Limb (tissue), 2 donors: Measurements from ENCODE around the gene DYNLT4.
"Not testable (repeated sequence)": the region's sequence is repeated elsewhere in the genome, so short reads cannot be mapped to it uniquely, and the experiment has no call there.

Experiments
- DNase-seq, 2 donors: peaks; one replicate each; pipeline ENCODE4 v3.0.0-alpha.2; 2016; ENCODE audit errors: extremely low spot score in 2 of 2

DYNLT4 gene

DNA sequence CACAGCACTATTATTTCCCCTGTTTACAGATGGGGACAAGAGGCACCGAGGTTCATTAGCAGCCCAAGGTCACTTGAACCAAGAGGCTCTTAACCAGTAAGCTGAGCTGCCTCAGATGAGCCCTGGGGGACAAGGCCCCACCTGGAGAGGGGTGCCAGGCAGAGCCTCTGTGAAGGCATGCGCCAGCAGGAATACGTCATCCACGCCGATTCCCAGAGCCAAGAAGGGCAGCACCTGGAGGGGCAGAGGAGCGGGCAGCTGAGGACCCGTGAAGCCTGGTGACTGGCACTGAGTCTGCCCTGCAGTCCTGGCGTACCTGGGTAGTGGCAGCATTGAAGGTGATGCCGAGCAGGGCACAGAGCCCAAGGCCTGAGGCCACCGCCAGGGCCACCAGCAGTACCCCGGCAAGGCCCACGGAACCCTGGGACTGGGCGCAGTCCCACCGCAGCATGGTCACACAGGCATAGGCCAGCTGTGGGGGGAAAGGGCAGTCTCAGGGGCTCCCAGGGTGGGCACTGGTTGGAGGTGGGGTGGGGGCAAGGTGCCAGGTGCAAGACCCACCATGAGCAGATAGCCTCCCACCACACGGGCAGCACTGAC, 21.8 kb upstream of the DYNLT4 start:
- DNase-seq = no peak

GRCh38 chr1:44828003-44828651, 21.0 kb upstream of the DYNLT4 start:
- no peak for DNase-seq

- DNase-seq = no peak
Observed at GRCh38 chr1:44827197-44828002, 20.2 kb upstream of the DYNLT4 start.

GRCh38 chr1:44826375-44827196, 19.4 kb upstream of the DYNLT4 start:
- no peak for DNase-seq

DNA sequence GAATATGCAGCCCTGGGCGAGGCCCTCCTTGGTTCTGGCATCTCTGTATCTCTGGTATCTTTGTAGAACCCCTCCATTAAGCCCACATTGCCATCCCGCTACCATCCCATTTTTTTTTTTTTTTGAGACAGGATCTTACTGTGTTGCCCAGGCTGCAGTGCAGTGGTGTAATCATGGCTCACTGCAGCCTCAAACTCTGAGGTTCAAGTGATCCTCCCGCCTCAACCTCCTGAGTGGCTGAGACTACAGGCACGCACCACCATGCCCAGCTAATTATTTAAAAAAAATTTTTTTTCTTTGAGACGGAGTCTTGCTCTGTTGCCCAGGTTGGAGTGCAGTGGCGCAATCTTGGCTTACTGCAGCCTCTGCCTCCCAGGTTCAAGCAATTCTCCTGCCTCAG, 17.2 kb upstream of the DYNLT4 start:
- not testable (repeated sequence) for DNase-seq

DNA sequence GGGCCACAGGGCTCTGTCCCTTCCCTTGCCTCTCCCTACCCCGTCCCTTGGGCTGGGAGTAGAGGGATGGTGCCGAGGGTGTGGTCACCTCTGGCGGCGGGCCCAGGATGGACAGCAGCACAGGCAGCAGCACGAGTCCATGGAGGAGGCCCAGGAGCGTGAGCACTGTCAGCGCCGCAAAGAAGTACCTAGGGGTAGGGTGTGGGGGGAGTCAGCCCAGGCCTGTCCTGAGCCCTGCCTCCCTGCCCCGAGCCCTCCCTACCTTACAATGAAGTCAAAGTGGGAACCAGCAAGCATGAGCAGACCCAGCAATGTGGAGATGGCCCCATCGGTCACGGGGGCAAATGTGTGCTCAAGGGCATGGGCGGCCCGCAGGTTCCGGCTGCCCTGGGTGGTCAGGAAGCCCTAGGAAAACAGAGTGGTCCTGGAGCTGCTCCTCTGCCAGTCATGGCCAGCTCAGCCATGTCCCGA, 15.9 kb upstream of the DYNLT4 start:
- DNase-seq = no peak

- no peak for DNase-seq
Observed at GRCh38 chr1:44822131-44822701, 15.1 kb upstream of the DYNLT4 start.

GRCh38 chr1:44821240-44821715, 14.1 kb upstream of the DYNLT4 start:
- no peak for DNase-seq

DNA sequence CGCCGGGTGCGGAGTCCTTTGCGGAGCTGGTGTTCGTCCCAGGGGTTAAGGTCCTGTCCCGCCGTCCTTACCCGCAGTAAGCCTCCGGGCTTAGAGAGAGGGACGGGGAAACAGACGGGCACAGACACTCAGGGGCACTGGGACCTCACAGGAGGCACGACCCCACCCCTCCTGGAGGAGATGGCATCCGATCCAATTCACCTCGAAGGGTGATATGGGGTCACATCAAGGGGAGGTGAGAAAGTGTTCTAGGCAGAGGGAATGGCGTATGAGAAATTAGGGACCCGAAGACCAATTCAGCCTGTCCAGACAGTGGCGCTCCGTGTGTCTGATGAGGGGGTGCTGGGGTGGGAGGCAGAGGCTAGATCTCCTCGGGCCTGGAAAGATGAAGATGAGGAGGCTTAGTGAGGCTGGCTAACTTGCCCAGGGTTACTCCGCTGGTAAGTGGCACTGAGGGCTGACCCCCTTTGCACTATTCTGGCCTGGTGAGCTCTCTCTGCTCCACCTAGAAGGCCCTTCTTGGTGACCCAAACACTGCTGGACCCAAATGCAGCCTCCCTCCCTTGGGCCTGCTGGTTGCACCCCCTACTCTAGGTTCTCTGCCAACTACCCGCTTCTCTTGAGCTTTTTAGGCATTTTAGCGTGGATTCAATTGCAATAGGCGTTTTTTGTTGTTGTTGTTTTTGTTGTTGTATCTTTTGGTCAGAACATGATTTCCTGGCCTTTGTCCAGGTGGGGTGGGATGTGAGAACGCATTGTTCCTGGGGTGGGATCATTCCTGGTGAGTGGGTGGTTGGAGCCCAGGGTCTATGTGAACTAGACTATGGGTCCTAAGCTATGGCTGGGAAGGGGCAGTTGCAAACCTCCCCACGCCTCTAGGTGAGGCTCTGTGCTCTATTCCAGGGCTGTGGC, 13.4 kb upstream of the DYNLT4 start:
- no peak for DNase-seq

DNA sequence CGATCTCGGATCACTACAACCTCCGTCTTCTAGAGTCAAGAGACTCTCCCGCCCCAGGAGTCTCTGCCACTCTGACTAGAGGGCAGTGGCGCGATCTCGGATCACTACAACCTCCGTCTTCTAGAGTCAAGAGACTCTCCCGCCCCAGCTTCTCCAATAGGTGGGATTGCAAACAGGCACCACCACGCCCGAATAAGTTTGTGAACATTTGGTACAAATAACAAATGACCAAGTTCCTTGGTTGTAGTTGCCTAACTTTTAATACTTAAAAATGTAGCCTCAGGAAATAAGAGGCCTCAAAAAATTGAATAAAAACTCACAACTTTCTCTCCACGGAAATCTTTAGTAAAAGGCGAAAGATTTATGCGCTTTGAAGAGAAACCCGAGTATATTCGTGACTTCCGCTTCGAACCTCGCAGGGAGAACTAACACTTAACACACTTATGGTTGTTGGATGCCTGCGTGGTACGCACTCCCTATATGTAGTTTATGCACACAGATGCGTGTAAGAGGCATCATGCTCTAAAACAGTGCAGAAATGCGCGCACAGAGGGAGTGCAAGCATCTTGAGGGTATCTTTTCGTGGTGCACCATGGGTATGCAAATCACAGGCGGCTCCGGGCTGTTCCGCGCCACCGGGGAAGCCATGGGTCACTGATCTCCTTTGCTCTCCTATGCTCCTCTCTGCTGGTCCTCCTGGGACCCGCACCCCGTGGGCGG, 12.6 kb upstream of the DYNLT4 start:
- peak; percentile 84 to 92 for DNase-seq

DNA sequence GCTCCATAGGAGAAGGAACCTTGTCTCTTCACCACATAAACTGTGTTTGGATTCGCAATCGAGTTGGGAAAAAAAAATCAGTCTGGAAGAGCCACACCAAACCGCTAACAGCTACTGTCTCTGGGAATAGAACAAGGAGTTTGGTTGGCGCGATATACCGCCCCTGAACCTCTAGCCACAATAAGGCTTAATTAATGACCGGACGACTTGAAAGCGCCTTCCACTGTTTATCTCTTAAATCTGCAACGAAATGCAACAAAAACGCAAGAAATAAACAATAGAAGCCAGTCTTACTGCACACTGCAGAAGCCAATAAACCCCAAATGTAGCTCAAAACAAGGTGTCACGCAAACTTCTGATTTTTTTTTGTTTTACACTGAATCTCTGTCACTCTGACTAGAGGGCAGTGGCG, 12.1 kb upstream of the DYNLT4 start:
- no peak for DNase-seq

GRCh38 chr1:44817771-44818495, 10.8 kb upstream of the DYNLT4 start:
- DNase-seq = no peak

- DNase-seq = no peak
Observed at GRCh38 chr1:44817307-44817706, 10.2 kb upstream of the DYNLT4 start.

DNA sequence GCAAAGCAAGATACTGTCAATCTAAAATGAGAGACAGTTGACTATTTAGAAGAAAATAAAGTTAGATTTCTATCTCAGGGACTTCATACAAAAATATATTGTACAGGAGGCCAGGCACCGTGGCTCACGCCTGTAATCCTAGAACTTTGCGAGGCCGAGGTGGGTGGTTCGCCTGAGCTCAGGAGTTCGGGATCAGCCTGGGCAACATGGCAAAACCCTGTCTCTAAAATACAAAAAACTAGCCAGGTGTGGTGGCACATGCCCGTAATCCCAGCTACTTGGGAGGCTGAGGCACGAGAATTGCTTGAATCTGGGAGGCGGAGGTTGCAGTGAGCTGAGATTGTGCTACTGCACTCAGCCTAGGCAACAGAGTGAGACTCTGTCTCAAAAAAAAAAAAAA, 8.8 kb upstream of the DYNLT4 start:
- DNase-seq = not testable (repeated sequence)

DNA sequence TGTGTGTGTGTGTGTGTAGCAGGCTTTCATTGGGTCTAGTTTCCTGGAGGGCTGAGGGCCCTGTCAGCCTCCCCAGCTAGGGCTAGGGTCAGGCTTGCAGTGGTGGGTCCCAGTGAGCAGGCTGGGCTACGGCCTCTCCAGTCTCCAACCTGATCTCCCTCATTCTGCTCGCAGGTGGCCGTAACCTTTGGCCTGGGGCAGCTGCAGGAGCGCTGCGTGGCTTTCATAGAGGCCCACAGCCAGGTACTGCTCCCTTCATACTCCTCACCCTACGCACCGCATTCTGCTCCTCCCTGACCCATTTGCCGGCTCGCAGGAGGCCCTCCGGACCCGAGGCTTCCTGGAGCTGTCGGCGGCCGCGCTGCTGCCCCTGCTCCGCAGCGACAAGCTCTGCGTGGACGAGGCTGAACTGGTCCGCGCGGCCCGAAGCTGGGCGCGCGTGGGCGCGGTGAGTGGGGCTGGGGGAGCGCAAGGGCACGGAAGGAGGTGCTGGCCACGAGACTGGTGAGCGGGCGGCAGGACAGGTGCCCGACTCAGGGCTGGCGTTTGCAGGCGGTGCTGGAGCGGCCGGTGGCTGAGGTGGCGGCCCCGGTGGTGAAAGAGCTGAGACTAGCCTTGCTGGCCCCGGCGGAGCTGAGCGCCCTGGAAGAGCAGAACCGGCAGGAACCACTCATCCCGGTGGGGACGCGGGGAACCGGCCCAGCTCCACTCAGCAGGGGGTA, 5.8 kb upstream of the DYNLT4 start:
- DNase-seq = no peak

DNA sequence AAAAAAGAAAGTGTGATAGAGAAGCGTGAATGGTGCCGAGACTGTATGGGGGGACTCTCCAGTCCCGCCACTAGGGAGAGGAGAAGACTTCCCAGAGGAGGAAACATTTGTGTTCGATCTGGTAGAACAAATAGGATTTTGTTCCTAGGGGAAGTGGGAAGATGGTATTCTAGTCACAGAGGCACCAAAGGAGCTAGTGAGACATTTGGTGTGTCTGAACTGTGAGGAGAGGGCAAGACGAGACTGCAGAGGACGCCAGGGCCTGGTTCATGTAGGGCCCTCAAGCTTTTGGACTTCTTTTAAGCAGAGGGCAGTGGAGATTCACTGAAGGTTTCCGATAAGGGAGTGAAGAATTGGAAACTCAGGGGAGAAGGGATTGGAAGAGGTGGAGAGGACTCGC, 4.1 kb upstream of the DYNLT4 start:
- no peak for DNase-seq

DNA sequence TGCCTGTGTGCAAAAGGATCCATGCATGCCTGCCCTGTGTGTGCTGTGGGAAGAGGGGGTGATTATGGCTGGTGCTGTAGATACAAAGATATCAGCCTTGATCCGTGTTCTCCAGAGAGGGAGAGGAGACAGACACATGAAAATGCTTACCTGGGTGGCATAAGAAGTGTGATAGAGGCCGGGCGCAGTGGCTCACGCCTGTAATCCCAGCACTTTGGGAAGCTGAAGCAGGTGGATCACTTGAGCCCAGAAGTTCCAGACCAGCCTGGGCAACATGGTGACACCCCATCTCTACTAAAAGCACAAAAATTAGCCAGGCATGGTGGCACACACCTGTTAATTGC, 3.6 kb upstream of the DYNLT4 start:
- not testable (repeated sequence) for DNase-seq

GRCh38 chr1:44810101-44810761, 3.1 kb upstream of the DYNLT4 start:
- DNase-seq = peak in 1 of 2 donors; percentile 40
